HL-60 (cell line): ENCODE data around the gene CKAP2.
"Not testable (repeated sequence)": the region's sequence is repeated elsewhere in the genome, so short reads cannot be mapped to it uniquely, and the experiment has no call there.

ENCODE experiments used
- DNase-seq, 2 experiments: peaks; one replicate each; pipeline ENCODE4 v3.0.0-alpha.2; 2010 to 2020; ENCODE audit warnings: low read depth in 1 of 2, low spot score in 1 of 2
- H3K27ac ChIP-seq: fragments of 250-450 bp; sonication (Bioruptor Pico); replicated peaks from 2 replicates; pipeline ENCODE4 v1.5.1; 2020; ENCODE audit warnings: mild to moderate bottlenecking, moderate library complexity
- H3K27me3 ChIP-seq: fragments of 250-450 bp; sonication (Bioruptor Pico); 2 replicates; pipeline ENCODE4 v1.5.1; 2021; ENCODE audit warnings: mild to moderate bottlenecking, moderate library complexity; ENCODE audit not compliant: insufficient read depth, poor library complexity, severe bottlenecking
- H3K4me3 ChIP-seq: replicated peaks from 2 replicates; pipeline ENCODE4 v1.5.1; 2011; ENCODE audit warnings: mild to moderate bottlenecking, control low read depth, low read length; ENCODE audit not compliant: insufficient read depth
- CTCF ChIP-seq: IDR thresholded peaks from one replicate; pipeline ENCODE4 v1.5.1; 2011; ENCODE audit warnings: low read length, control low read depth, inconsistent platforms; ENCODE audit not compliant: insufficient read depth
- GABPA ChIP-seq: IDR thresholded peaks from 2 replicates; pipeline ENCODE4 v1.6.1; 2012; ENCODE audit warnings: low read depth
- POLR2AphosphoS5 ChIP-seq: IDR thresholded peaks from 2 replicates; pipeline ENCODE4 v1.6.1; 2012; ENCODE audit warnings: low read depth
- SPI1 ChIP-seq: IDR thresholded peaks from 2 replicates; pipeline ENCODE4 v1.6.1; 2012; ENCODE audit warnings: low read depth, mild to moderate bottlenecking, borderline replicate concordance
- long read RNA-seq: library from polyadenylated mRNA; unstranded; transcript quantifications from one replicate; pipeline ENCODE4 v2.0.0, GENCODE V29; 2020
- TF ChIP-seq, protein P1 (sequence below): IDR thresholded peaks from 2 replicates; pipeline ENCODE4 v1.6.1; 2012; ENCODE audit warnings: low read depth; ENCODE audit not compliant: insufficient replicate concordance

Gene CKAP2
- long read RNA-seq, transcript CKAP2-201 (9 exons, 3,375 nt) = major isoform, 148 of 267 reads
- long read RNA-seq, transcript CKAP2-203 (9 exons, 3,629 nt) = minor isoform, 31 of 267 reads
- long read RNA-seq, transcript CKAP2-207 (9 exons, 3,395 nt) = minor isoform, 25 of 267 reads
- long read RNA-seq, partial matches to known transcripts = 28 of 267 reads
- long read RNA-seq, other reads (novel, unspliced or antisense) = 30 of 267 reads

GRCh38 chr13:52454820-52455676 lies at the start of gene CKAP2:
CKAP2 (plus strand) TSS chr13:52455478; CDS start chr13:52455557, 79 bp downstream.
- Histone ChIP-seq H3K27ac (peak within 1 kb of the TSS; percentile 85), H3K4me3 (peak within 1 kb of the TSS; percentile 52), H3K27me3 (no peaks in the 10 kb centered on the region)
- TF ChIP-seq, protein P1, sequence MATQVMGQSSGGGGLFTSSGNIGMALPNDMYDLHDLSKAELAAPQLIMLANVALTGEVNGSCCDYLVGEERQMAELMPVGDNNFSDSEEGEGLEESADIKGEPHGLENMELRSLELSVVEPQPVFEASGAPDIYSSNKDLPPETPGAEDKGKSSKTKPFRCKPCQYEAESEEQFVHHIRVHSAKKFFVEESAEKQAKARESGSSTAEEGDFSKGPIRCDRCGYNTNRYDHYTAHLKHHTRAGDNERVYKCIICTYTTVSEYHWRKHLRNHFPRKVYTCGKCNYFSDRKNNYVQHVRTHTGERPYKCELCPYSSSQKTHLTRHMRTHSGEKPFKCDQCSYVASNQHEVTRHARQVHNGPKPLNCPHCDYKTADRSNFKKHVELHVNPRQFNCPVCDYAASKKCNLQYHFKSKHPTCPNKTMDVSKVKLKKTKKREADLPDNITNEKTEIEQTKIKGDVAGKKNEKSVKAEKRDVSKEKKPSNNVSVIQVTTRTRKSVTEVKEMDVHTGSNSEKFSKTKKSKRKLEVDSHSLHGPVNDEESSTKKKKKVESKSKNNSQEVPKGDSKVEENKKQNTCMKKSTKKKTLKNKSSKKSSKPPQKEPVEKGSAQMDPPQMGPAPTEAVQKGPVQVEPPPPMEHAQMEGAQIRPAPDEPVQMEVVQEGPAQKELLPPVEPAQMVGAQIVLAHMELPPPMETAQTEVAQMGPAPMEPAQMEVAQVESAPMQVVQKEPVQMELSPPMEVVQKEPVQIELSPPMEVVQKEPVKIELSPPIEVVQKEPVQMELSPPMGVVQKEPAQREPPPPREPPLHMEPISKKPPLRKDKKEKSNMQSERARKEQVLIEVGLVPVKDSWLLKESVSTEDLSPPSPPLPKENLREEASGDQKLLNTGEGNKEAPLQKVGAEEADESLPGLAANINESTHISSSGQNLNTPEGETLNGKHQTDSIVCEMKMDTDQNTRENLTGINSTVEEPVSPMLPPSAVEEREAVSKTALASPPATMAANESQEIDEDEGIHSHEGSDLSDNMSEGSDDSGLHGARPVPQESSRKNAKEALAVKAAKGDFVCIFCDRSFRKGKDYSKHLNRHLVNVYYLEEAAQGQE = no peak
- no peak for TF ChIP-seq GABPA
- TF ChIP-seq SPI1 = no peak
- peak; percentile 95 for TF ChIP-seq POLR2AphosphoS5
- no peak for TF ChIP-seq CTCF
- peak; percentile 84 to 99 for DNase-seq

DNA sequence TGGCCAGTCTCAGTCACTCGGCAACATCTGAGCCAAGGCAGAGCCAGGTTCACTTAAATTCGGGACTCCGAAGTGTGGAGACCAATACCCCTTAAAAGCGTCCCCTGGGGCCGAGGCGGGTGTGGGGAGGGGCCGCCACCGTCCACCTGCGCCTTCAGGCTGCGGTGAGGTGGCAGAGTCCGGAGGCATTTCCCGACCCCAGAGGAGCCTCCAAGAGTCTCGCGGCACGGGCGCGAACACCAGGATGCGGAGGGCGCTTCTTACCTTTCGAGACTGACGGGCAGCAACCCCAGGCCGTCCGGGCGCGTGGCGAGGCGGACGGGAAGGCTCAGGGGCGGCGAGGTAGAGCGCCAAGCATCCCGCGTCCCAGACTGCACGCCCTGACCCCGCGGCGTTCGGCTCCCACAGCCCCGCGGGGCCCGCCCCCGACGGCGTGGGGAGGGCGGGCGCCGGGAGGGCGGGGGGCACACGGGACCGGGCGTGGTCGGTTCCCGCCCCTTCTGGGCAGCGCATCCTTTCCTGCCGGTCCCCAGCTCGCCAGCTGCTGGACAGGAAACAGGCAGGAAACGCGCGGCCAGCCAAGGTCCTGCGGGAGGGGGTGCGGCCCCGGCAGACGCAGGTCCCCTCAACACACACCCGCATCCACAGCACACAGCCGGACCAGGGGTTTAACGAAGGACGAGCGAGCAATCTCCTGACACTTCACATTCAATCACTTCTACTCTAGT lies 49.3 kb upstream of the CKAP2 start, which contains the start of gene THSD1:
TSS of gene THSD1 (minus strand) at position 406 of the 728 bp plus-strand sequence. CDS start 3,572 bp downstream, outside the sequence.
- H3K27me3 ChIP-seq = peaks cover 14% of the 10 kb centered on the region
- DNase-seq = no peak
- no peak within 1 kb of the TSS for H3K27ac ChIP-seq
- TF ChIP-seq CTCF = no peak
- TF ChIP-seq GABPA = no peak
- TF ChIP-seq, protein P1 = no peak
- no peak for TF ChIP-seq SPI1
- TF ChIP-seq POLR2AphosphoS5 = no peak
- H3K4me3 ChIP-seq = peak within 1 kb of the TSS; percentile 14

GRCh38 chr13:52406629-52407028 lies 48.6 kb upstream of the CKAP2 start:
- TF ChIP-seq POLR2AphosphoS5 (no peak), CTCF (no peak), SPI1 (no peak), GABPA (no peak)
- TF ChIP-seq, protein P1 = no peak
- Histone ChIP-seq H3K27me3 (peaks cover 14% of the 10 kb centered on the region), H3K27ac (no peak overlapping the region), H3K4me3 (no peak overlapping the region)
- no peak for DNase-seq

- not testable (repeated sequence) for H3K4me3 ChIP-seq, H3K27ac ChIP-seq, DNase-seq
- H3K27me3 ChIP-seq = peaks cover 14% of the 10 kb centered on the region
Measured at GRCh38 chr13:52407436-52407835, 47.8 kb upstream of the CKAP2 start.
